GM21825 (cell line): Measurements from ENCODE around the gene USP44.
"Not testable (repeated sequence)": the region's sequence is repeated elsewhere in the genome, so short reads cannot be mapped to it uniquely, and the experiment has no call there.

ENCODE experiments used
- ATAC-seq: cut with Tn5 transposase; IDR thresholded peaks from one replicate; pipeline ENCODE4 v1.9.1; 2021; ENCODE audit warnings: mild to moderate bottlenecking, moderate library complexity; ENCODE audit not compliant: unreplicated experiment

The USP44 gene

GRCh38 chr12:95511977-95512376 is 39.3 kb downstream of the USP44 start:
- ATAC-seq: no peak

- ATAC-seq: no peak
These were observed 42.0 kb downstream of the USP44 start for GRCh38 chr12:95509300-95509699.

GRCh38 chr12:95506707-95507523 is 44.4 kb downstream of the USP44 start:
- no peak for ATAC-seq

- ATAC-seq: no peak
These were observed 46.2 kb downstream of the USP44 start for GRCh38 chr12:95505039-95505438.

- no peak for ATAC-seq
These were observed 47.1 kb downstream of the USP44 start for GRCh38 chr12:95504140-95504539.

GRCh38 chr12:95499772-95500171 is 51.5 kb downstream of the USP44 start:
- ATAC-seq: no peak

- ATAC-seq: no peak
These were observed 52.3 kb downstream of the USP44 start for GRCh38 chr12:95498968-95499367.

- no peak for ATAC-seq
These were observed 54.2 kb downstream of the USP44 start for GRCh38 chr12:95497031-95497430.

GRCh38 chr12:95495433-95495832 is 55.8 kb downstream of the USP44 start:
- no peak for ATAC-seq

- no peak for ATAC-seq
These were observed 56.4 kb downstream of the USP44 start for GRCh38 chr12:95494888-95495287.

GRCh38 chr12:95492462-95492861 is 58.8 kb downstream of the USP44 start:
- no peak for ATAC-seq

- no peak for ATAC-seq
These were observed 64.3 kb downstream of the USP44 start for GRCh38 chr12:95487024-95487423.

GRCh38 chr12:95484524-95484923 is 66.8 kb downstream of the USP44 start:
- ATAC-seq: no peak

- not testable (repeated sequence) for ATAC-seq
These were observed 68.7 kb downstream of the USP44 start for GRCh38 chr12:95482564-95482963.

- ATAC-seq: no peak
These were observed 69.4 kb downstream of the USP44 start for GRCh38 chr12:95481888-95482287.

- no peak for ATAC-seq
These were observed 70.2 kb downstream of the USP44 start for GRCh38 chr12:95481072-95481471.

- no peak for ATAC-seq
These were observed 71.0 kb downstream of the USP44 start for GRCh38 chr12:95480230-95480629.

- no peak for ATAC-seq
These were observed 76.7 kb downstream of the USP44 start for GRCh38 chr12:95474660-95474958.

- peak; percentile 98 for ATAC-seq
These were observed 77.2 kb downstream of the USP44 start, which contains the start of gene METAP2 for GRCh38 chr12:95473884-95474659. Gene METAP2, plus strand, starts transcription at chr12:95474152. Its CDS starts 28 bp downstream, at chr12:95474180.

- peak; percentile 40 for ATAC-seq
These were observed 77.9 kb downstream of the USP44 start for GRCh38 chr12:95473231-95473883.

GRCh38 chr12:95470300-95470699 is 81.0 kb downstream of the USP44 start:
- no peak for ATAC-seq
